Measurements from ENCODE around the gene SP1. TPM values are rescaled to one million over a fixed set of nuclear protein-coding genes. Genes with fewer than 3 reads are reported as not detected.

Gene SP1
- total and polyA plus RNA-seq, 9 of the 15 experiments (the other 6 are each of a cell fraction or from before 2014, with no cell fraction given): 8.0 to 65.5 (median 41.6) TPM

- no peak for TF ChIP-seq PATZ1 (CRISPR knock-in tag; IDR thresholded peaks at IDR 0.05; ENCODE audit: borderline replicate concordance)
- TF ChIP-seq ZKSCAN1 (IDR thresholded peaks at IDR 0.05; ENCODE audit: low read depth, low read length): no peak
- peak; percentile 77 for TF ChIP-seq KDM5B (IDR thresholded peaks at IDR 0.05; ENCODE audit: insufficient replicate concordance, low read depth, low read length)
- no peak; the same call in 1 of the 2 replicates for TF ChIP-seq ZNF395 (CRISPR knock-in tag; IDR thresholded peaks at IDR 0.05)
- TF ChIP-seq ZNF512 (tag; IDR thresholded peaks at IDR 0.05): no peak
- no peak for TF ChIP-seq SMAD2 (IDR thresholded peaks at IDR 0.05; ENCODE audit: low read depth, low read length)
- TF ChIP-seq TBP (optimal IDR thresholded peaks at IDR 0.05; ENCODE audit: low read depth, low read length): peak; percentile 94
- TF ChIP-seq ZNF592 (IDR thresholded peaks at IDR 0.05): peak; percentile 80; the same call in 1 of the 2 replicates
- peak; percentile 84 for TF ChIP-seq NFYB (IDR thresholded peaks at IDR 0.05; ENCODE audit: extremely low read depth, insufficient read length)
- TF ChIP-seq ZNF668 (CRISPR knock-in tag; IDR thresholded peaks at IDR 0.05): no peak
- no peak for TF ChIP-seq NELFE (IDR thresholded peaks at IDR 0.05; ENCODE audit: insufficient read depth, insufficient read length)
- no peak for TF ChIP-seq CCAR2 (IDR thresholded peaks at IDR 0.05; ENCODE audit: low read depth, low read length)
- TF ChIP-seq CXXC5 (CRISPR knock-in tag; IDR thresholded peaks at IDR 0.05): peak; percentile 61
- peak; percentile 23; the same call in 1 of the 2 replicates for TF ChIP-seq MAFK (IDR thresholded peaks at IDR 0.05; ENCODE audit: low read length)
- no peak for TF ChIP-seq HMGXB4 (CRISPR knock-in tag; IDR thresholded peaks at IDR 0.05)
These were observed 61.3 kb downstream of the SP1 start, which contains the start of gene PRR13 (continued) for GRCh38 chr12:53441040-53441833.
